Uterus (tissue), 4 donors: ENCODE measurements around the gene TNS1. TPM values are rescaled to one million over a fixed set of nuclear protein-coding genes. Genes with fewer than 3 reads are reported as not detected.
"Not testable (repeated sequence)": the region's sequence is repeated elsewhere in the genome, so short reads cannot be mapped to it uniquely, and the experiment has no call there.

ENCODE experiments used
- DNase-seq, 2 donors: peaks; one replicate each; pipeline ENCODE4 v3.0.0-alpha.2; 2019 to 2020
- H3K27ac ChIP-seq, 2 donors: fragments of 200-600 bp; sonication (generic); 1 replicate in 1 of 2; 2 replicates in 1 of 2; pipeline ENCODE4 v1.5.1; 2016 to 2018
- H3K27me3 ChIP-seq, 2 donors: fragments of 200-600 bp; sonication (generic); one replicate each; pipeline ENCODE4 v1.5.1; 2018 to 2019; ENCODE audit warnings: control low read depth in 1 of 2
- H3K36me3 ChIP-seq, 2 donors: fragments of 200-600 bp; sonication (generic); one replicate each; pipeline ENCODE4 v1.5.1; 2019; ENCODE audit warnings: control low read depth in 1 of 2
- H3K4me1 ChIP-seq, 2 donors: fragments of 200-600 bp; sonication (generic); one replicate each; pipeline ENCODE4 v1.5.1; 2018 to 2019; ENCODE audit warnings: control low read depth in 1 of 2
- H3K4me3 ChIP-seq, 2 donors: fragments of 200-600 bp; sonication (generic); 1 replicate in 1 of 2; 2 replicates in 1 of 2; pipeline ENCODE4 v1.5.1; 2018 to 2019; ENCODE audit warnings: mild to moderate bottlenecking in 1 of 2
- H3K9me3 ChIP-seq, 2 donors: fragments of 200-600 bp; sonication (generic); one replicate each; pipeline ENCODE4 v1.5.1; 2019; ENCODE audit warnings: control low read depth in 1 of 2
- CTCF ChIP-seq, 4 experiments: fragments of 200-600 bp in 2 of 4; fragments of 450-650 bp in 2 of 4; sonication (generic) in 2 of 4; IDR thresholded peaks; one replicate each; pipeline ENCODE4 v1.5.1; 2016 to 2019; ENCODE audit warnings: antibody characterized with exemption in 4 of 4, mild to moderate bottlenecking in 2 of 4, moderate library complexity in 1 of 4
- POLR2A ChIP-seq, 2 donors: fragments of 450-650 bp; IDR thresholded peaks; one replicate each; pipeline ENCODE4 v1.6.1; 2016; ENCODE audit warnings: antibody characterized with exemption in 2 of 2, mild to moderate bottlenecking in 1 of 2, moderate library complexity in 1 of 2
- intact Hi-C: fragments of 100-400 bp; cut with DNase I; formaldehyde crosslinking; loops from one replicate; pipeline ENCODE4 v1.15.1; 2023; ENCODE audit warnings: low total_unique reads
- total RNA-seq, 4 donors: library from RNA; depleted of rRNA in 3 of 4; stranded (reverse); fragments of >200 nt in 3 of 4; gene quantifications; one replicate each; pipeline versions ENCODE4 v1.1.0 to v1.2.4, GENCODE V29; 2014 to 2023
- donor health status: DM: yes; HTN: yes; CAD: no.

Gene TNS1
- total RNA-seq, 4 donors from 2014 or later = 144 to 1,338 (median 313) TPM

DNA sequence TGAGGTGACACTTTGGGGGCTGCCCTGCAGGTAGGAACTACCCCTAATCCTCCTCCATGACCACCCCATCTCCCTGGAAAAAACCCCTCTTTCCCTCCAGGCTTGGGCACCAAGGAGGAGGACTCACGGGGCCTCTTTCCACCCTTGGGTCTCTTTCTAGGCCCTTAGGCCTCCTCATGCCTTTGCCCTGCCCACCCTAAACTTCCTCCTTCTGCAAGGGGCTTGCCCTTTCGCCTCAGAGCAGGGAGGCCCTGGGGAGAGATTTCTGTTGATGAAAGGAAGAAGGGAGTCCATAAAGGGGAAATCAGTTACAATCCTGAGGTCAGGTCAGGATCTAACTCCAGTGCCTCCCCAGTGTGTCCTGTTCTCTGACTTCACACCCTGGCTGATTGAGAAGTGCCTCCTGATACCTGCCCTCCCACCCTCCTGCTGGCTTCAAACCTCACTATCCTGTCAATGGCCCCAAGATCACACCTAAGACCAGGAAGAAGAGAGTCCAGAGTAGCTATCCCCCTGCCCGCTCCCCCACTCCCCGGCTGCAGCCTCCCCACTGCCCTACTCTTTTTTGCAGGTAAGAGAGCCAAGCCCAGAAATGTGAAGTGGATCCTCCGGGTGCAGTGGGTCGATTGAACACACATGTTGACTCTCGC, 16.7 kb upstream of the TNS1 start:
- intact Hi-C loops = no loop called here
- no peaks in the 10 kb centered on the region for H3K9me3 ChIP-seq

GRCh38 chr2:218018842-218019125, 16.0 kb upstream of the TNS1 start:
- H3K4me1 ChIP-seq, H3K27ac ChIP-seq, DNase-seq, intact Hi-C loops, H3K9me3 ChIP-seq, H3K4me3 ChIP-seq, H3K27me3 ChIP-seq, H3K36me3 ChIP-seq: not testable (repeated sequence)

More for the DNA sequence above, 16.7 kb upstream of the TNS1 start:
- no peaks in the 10 kb centered on the region for H3K27me3 ChIP-seq
- H3K27ac ChIP-seq = no peak overlapping the region
- H3K36me3 ChIP-seq = no peaks in the 10 kb centered on the region
- H3K4me1 ChIP-seq = no peaks in the 10 kb centered on the region
- no peak for DNase-seq
- no peak for TF ChIP-seq POLR2A (IDR thresholded peaks at IDR 0.05)
- TF ChIP-seq CTCF (IDR thresholded peaks at IDR 0.05) = no peak
- H3K4me3 ChIP-seq = no peak overlapping the region

DNA sequence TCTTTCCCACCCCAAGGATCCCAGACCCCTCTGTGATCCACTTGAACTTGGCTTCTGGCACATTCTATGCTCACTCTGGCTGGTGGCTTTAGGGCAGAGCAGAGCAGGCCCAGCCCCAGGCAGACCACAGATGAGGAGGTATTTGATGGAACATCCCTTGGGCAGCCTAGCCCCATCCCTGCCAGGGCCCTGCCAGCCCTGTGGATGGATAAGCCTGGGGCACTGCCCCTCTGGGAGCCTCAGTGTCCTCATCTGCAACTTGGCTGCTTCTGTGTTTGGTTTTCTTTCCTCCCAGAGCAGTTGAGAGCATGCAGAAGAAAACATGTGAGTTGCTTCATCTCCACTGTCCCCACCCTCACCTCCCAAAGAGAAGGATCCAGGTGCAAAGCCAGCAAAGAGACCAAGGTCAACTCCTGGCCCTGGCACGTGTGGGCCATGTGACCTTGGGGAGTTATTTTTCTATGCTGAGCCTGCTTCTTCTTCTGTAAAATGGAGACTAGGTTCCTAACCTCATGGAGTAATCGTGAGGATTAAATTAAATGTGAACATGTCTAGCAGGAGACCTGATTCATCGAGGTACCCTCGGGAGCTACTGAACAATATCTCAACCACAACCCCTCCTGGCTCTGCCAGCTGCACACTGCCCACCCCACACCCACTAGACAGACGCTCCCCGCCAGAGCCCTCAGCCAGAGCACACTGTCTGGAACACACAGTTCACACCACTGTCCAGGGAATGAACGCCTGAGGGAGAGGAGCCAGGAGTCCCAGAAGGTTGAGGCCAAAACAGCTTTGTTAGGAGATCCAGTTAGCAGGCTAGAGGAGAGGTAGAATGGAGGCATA, 14.6 kb upstream of the TNS1 start:
- Histone ChIP-seq H3K4me1 (no peaks in the 10 kb centered on the region), H3K4me3 (no peak overlapping the region), H3K36me3 (no peaks in the 10 kb centered on the region), H3K27ac (no peak overlapping the region), H3K27me3 (no peaks in the 10 kb centered on the region), H3K9me3 (no peaks in the 10 kb centered on the region)
- no peak for TF ChIP-seq POLR2A (IDR thresholded peaks at IDR 0.05)
- no peak for TF ChIP-seq CTCF (IDR thresholded peaks at IDR 0.05)
- no peak for DNase-seq
- intact Hi-C loops = no loop called here

- DNase-seq = no peak
- TF ChIP-seq POLR2A (IDR thresholded peaks at IDR 0.05) (no peak), CTCF (IDR thresholded peaks at IDR 0.05) (no peak)
- H3K4me1 ChIP-seq = no peaks in the 10 kb centered on the region
- no peaks in the 10 kb centered on the region for H3K36me3 ChIP-seq
- no peak overlapping the region for H3K4me3 ChIP-seq
- H3K27ac ChIP-seq = no peak overlapping the region
- H3K9me3 ChIP-seq = no peaks in the 10 kb centered on the region
- no peaks in the 10 kb centered on the region for H3K27me3 ChIP-seq
- intact Hi-C loops = no loop called here
Measured at GRCh38 chr2:218016810-218017209, 14.0 kb upstream of the TNS1 start.

GRCh38 chr2:218015586-218016521, 13.1 kb upstream of the TNS1 start:
- Histone ChIP-seq H3K27me3 (no peaks in the 10 kb centered on the region), H3K4me3 (no peak overlapping the region), H3K36me3 (no peaks in the 10 kb centered on the region), H3K9me3 (no peaks in the 10 kb centered on the region), H3K4me1 (no peaks in the 10 kb centered on the region), H3K27ac (no peak overlapping the region)
- TF ChIP-seq POLR2A (IDR thresholded peaks at IDR 0.05) (no peak), CTCF (IDR thresholded peaks at IDR 0.05) (no peak)
- intact Hi-C loops = no loop called here
- DNase-seq = no peak
